K562 (cell line): ENCODE results near the gene CUL9. TPM values are rescaled to one million over a fixed set of nuclear protein-coding genes. Genes with fewer than 3 reads are reported as not detected.
A peak's percentile ranks its signal among the peaks of the same experiment; 100 is the strongest.

Experiments
- ARNT ChIP-seq, 2 experiments: fragments of 450-650 bp; IDR thresholded peaks; 2 replicates each; pipeline ENCODE4 v1.6.1; 2016; ENCODE audit warnings: mild to moderate bottlenecking in 1 of 2
- CBFA2T2 ChIP-seq: fragments of 450-650 bp; conservative IDR thresholded peaks from 2 replicates; pipeline ENCODE4 v1.6.1; 2017; ENCODE audit warnings: mild to moderate bottlenecking
- CEBPB ChIP-seq: fragments of 450-650 bp; IDR thresholded peaks from 2 replicates; pipeline ENCODE4 v1.6.1; 2016; ENCODE audit warnings: missing genetic modification characterization, missing compliant biosample characterization
- ELF4 ChIP-seq: fragments of 450-650 bp; formaldehyde crosslinking; IDR thresholded peaks from 2 replicates; pipeline ENCODE4 v1.4.0; 2022; ENCODE audit warnings: missing genetic modification characterization
- EP400 ChIP-seq: fragments of 450-650 bp; IDR thresholded peaks from 2 replicates; pipeline ENCODE4 v1.6.1; 2017; ENCODE audit warnings: antibody characterized with exemption, mild to moderate bottlenecking, moderate library complexity
- HBP1 ChIP-seq: fragments of 450-650 bp; formaldehyde crosslinking; IDR thresholded peaks from 2 replicates; pipeline ENCODE4 v1.4.0; 2022; ENCODE audit warnings: missing genetic modification characterization
- HDAC1 ChIP-seq, 2 experiments: fragments of 450-650 bp; IDR thresholded peaks; 2 replicates each; pipeline ENCODE4 v1.6.1; 2016 to 2017; ENCODE audit warnings: inconsistent platforms in 1 of 2, mild to moderate bottlenecking in 1 of 2, moderate library complexity in 1 of 2
- NFRKB ChIP-seq: fragments of 450-650 bp; IDR thresholded peaks from 2 replicates; pipeline ENCODE4 v1.6.1; 2016; ENCODE audit warnings: low read depth
- PRMT5 ChIP-seq: sonication (generic); formaldehyde crosslinking; IDR thresholded peaks from 2 replicates; pipeline ENCODE4 v1.5.0; 2020; ENCODE audit warnings: missing genetic modification reagents
- RBM39 ChIP-seq: fragments of 200-400 bp; formaldehyde crosslinking; optimal IDR thresholded peaks from 2 replicates; pipeline ENCODE3; 2018; ENCODE audit warnings: low read depth, low read length
- U2AF1 ChIP-seq: fragments of 200-400 bp; formaldehyde crosslinking; optimal IDR thresholded peaks from 2 replicates; pipeline ENCODE3; 2017; ENCODE audit warnings: mild to moderate bottlenecking, low read depth, low read length, moderate library complexity
- ZEB2 ChIP-seq: fragments of 450-650 bp; IDR thresholded peaks from 2 replicates; pipeline ENCODE4 v1.6.1; 2016
- ZNF121 ChIP-seq: sonication (generic); formaldehyde crosslinking; conservative IDR thresholded peaks from 2 replicates; pipeline ENCODE4 v1.8.0; 2022; ENCODE audit warnings: missing genetic modification reagents
- ZNF140 ChIP-seq: fragments of 250-450 bp; sonication (Bioruptor Pico); IDR thresholded peaks from 2 replicates; pipeline ENCODE4 v1.8.0; 2021; ENCODE audit warnings: moderate library complexity, mild to moderate bottlenecking, inconsistent platforms
- ZNF444 ChIP-seq: fragments of 250-450 bp; sonication (Bioruptor Pico); IDR thresholded peaks from 2 replicates; pipeline ENCODE4 v1.4.0; 2020; ENCODE audit warnings: mild to moderate bottlenecking, moderate library complexity
- polyA plus RNA-seq, 8 experiments: library from polyadenylated mRNA; depleted of rRNA in 4 of 8; stranded (reverse) in 5 of 8; unstranded in 3 of 8; fragments of >200 nt; fragmentation: Nextera tagmentation in 2 of 8; fragmentation: Illumina TruSeq in 1 of 8; extraction: Ambion mirVana in 2 of 8; extraction: Trizol in 1 of 8; gene quantifications; 2 replicates each; pipeline versions ENCODE4 v1.2.1 to v1.2.3, GENCODE V29; 2011 to 2014; ENCODE audit warnings: inconsistent platforms in 1 of 8, missing spikeins in 1 of 8
- total RNA-seq, 7 experiments: library from RNA; depleted of rRNA in 6 of 7; stranded (reverse); fragments of >200 nt in 6 of 7; fragmentation: Illumina TruSeq in 2 of 7; extraction: Trizol in 2 of 7; gene quantifications; 2 replicates each; pipeline versions ENCODE4 v1.2.1 to v1.2.3, GENCODE V29; 2011 to 2021; ENCODE audit warnings: low replicate concordance in 1 of 7
- TF ChIP-seq, protein P1 (sequence below): sonication (generic); formaldehyde crosslinking; IDR thresholded peaks from 2 replicates; pipeline ENCODE4 v1.8.0; 2022; ENCODE audit warnings: mild to moderate bottlenecking, missing genetic modification reagents, borderline replicate concordance
- TF ChIP-seq, protein P2 (sequence below): fragments of 450-650 bp; IDR thresholded peaks from 2 replicates; pipeline ENCODE4 v1.7.0; 2016; ENCODE audit warnings: borderline replicate concordance
- TF ChIP-seq, protein P3 (sequence below): fragments of 450-650 bp; formaldehyde crosslinking; IDR thresholded peaks from 2 replicates; pipeline ENCODE4 v1.4.0; 2022; ENCODE audit warnings: missing genetic modification characterization
- TF ChIP-seq, protein P4 (sequence below), 2 experiments: fragments of 450-650 bp; conservative IDR thresholded peaks; 2 replicates each; pipeline ENCODE4 v1.6.1; 2017; ENCODE audit warnings: mild to moderate bottlenecking in 2 of 2, moderate library complexity in 2 of 2
- TF ChIP-seq, protein P5 (sequence below): sonication (generic); formaldehyde crosslinking; IDR thresholded peaks from 2 replicates; pipeline ENCODE4 v1.9.0; 2022; ENCODE audit warnings: mild to moderate bottlenecking, missing genetic modification reagents

The CUL9 gene
- total and polyA plus RNA-seq, 9 of the 15 experiments (the other 6 are each of a cell fraction or from before 2014, with no cell fraction given), result 0.50 to 20.7 (median 6.6) TPM

DNA sequence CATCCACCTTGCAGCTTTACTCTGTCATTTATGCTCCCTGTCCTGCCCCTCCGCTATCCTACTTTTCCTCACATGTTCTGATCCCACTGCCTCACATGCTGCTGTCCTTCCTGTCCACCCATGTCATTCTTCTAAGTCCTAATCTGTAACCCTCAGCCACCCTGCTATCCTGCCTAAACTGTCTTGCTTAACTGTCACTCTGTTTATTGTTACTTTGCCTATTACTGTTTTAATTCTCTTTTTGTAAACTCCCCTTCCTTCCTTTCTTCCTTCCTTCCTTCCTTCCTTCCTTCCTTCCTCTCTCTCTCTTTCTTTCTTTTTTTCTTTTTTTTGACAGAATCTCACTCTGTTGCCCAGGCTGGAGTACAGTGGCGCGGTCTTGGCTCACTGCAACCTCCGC, 1.4 kb downstream of the CUL9 start (continued):
- TF ChIP-seq, protein P1, sequence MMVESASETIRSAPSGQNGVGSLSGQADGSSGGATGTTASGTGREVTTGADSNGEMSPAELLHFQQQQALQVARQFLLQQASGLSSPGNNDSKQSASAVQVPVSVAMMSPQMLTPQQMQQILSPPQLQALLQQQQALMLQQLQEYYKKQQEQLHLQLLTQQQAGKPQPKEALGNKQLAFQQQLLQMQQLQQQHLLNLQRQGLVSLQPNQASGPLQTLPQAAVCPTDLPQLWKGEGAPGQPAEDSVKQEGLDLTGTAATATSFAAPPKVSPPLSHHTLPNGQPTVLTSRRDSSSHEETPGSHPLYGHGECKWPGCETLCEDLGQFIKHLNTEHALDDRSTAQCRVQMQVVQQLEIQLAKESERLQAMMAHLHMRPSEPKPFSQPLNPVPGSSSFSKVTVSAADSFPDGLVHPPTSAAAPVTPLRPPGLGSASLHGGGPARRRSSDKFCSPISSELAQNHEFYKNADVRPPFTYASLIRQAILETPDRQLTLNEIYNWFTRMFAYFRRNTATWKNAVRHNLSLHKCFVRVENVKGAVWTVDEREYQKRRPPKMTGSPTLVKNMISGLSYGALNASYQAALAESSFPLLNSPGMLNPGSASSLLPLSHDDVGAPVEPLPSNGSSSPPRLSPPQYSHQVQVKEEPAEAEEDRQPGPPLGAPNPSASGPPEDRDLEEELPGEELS, result 0 out of 2 replicates have a peak, but pooled peaks have one; percentile 31
- TF ChIP-seq, protein P2, sequence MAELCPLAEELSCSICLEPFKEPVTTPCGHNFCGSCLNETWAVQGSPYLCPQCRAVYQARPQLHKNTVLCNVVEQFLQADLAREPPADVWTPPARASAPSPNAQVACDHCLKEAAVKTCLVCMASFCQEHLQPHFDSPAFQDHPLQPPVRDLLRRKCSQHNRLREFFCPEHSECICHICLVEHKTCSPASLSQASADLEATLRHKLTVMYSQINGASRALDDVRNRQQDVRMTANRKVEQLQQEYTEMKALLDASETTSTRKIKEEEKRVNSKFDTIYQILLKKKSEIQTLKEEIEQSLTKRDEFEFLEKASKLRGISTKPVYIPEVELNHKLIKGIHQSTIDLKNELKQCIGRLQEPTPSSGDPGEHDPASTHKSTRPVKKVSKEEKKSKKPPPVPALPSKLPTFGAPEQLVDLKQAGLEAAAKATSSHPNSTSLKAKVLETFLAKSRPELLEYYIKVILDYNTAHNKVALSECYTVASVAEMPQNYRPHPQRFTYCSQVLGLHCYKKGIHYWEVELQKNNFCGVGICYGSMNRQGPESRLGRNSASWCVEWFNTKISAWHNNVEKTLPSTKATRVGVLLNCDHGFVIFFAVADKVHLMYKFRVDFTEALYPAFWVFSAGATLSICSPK, result peak; percentile 86; the same call in 1 of the 2 replicates
- peak; percentile 88 for TF ChIP-seq ELF4 (CRISPR knock-in tag)
- TF ChIP-seq ZEB2, result 0 out of 2 replicates have a peak, but pooled peaks have one; percentile 46
- TF ChIP-seq ZNF121, result peak; percentile 45; the same call in 1 of the 2 replicates
- no peak for TF ChIP-seq CEBPB
- no peak for TF ChIP-seq PRMT5 (CRISPR knock-in tag)
- TF ChIP-seq U2AF1, result no peak
- TF ChIP-seq ZNF140 (CRISPR knock-in tag), result no peak
- peak in 1 of 2 experiments; percentile 87; a peak in 2 of 4 replicates for TF ChIP-seq HDAC1 (IDR thresholded peaks at IDR 0.05)
- TF ChIP-seq RBM39, result no peak
- TF ChIP-seq, protein P3, sequence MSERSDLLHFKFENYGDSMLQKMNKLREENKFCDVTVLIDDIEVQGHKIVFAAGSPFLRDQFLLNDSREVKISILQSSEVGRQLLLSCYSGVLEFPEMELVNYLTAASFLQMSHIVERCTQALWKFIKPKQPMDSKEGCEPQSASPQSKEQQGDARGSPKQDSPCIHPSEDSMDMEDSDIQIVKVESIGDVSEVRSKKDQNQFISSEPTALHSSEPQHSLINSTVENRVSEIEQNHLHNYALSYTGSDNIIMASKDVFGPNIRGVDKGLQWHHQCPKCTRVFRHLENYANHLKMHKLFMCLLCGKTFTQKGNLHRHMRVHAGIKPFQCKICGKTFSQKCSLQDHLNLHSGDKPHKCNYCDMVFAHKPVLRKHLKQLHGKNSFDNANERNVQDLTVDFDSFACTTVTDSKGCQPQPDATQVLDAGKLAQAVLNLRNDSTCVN (CRISPR knock-in tag), result peak; percentile 58; the same call in 1 of the 2 replicates
- no peak for TF ChIP-seq ARNT (IDR thresholded peaks at IDR 0.05)
- TF ChIP-seq ZNF444 (CRISPR knock-in tag), result no peak
- TF ChIP-seq HBP1 (CRISPR knock-in tag), result 0 out of 2 replicates have a peak, but pooled peaks have one; percentile 72
- TF ChIP-seq EP400, result peak; percentile 37; the same call in 1 of the 2 replicates
- TF ChIP-seq, protein P4, sequence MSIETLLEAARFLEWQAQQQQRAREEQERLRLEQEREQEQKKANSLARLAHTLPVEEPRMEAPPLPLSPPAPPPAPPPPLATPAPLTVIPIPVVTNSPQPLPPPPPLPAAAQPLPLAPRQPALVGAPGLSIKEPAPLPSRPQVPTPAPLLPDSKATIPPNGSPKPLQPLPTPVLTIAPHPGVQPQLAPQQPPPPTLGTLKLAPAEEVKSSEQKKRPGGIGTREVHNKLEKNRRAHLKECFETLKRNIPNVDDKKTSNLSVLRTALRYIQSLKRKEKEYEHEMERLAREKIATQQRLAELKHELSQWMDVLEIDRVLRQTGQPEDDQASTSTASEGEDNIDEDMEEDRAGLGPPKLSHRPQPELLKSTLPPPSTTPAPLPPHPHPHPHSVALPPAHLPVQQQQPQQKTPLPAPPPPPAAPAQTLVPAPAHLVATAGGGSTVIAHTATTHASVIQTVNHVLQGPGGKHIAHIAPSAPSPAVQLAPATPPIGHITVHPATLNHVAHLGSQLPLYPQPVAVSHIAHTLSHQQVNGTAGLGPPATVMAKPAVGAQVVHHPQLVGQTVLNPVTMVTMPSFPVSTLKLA (conservative IDR thresholded peaks at IDR 0.05), result peak in 1 of 2 experiments; percentile 58; a peak in 3 of 4 replicates
- TF ChIP-seq, protein P5, sequence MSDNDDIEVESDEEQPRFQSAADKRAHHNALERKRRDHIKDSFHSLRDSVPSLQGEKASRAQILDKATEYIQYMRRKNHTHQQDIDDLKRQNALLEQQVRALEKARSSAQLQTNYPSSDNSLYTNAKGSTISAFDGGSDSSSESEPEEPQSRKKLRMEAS (CRISPR knock-in tag), result 0 out of 2 replicates have a peak, but pooled peaks have one; percentile 18
- peak; percentile 71; the same call in 1 of the 2 replicates for TF ChIP-seq NFRKB
- peak; percentile 45; the same call in 1 of the 2 replicates for TF ChIP-seq CBFA2T2
